ENCODE results near the gene CREB1. TPM values are rescaled to one million over a fixed set of nuclear protein-coding genes. Genes with fewer than 3 reads are reported as not detected.

CREB1 gene
- total and polyA plus RNA-seq, 2 donors (not counting 1 experiment from before 2014, with no cell fraction given), result 42.5 to 156 TPM

DNA sequence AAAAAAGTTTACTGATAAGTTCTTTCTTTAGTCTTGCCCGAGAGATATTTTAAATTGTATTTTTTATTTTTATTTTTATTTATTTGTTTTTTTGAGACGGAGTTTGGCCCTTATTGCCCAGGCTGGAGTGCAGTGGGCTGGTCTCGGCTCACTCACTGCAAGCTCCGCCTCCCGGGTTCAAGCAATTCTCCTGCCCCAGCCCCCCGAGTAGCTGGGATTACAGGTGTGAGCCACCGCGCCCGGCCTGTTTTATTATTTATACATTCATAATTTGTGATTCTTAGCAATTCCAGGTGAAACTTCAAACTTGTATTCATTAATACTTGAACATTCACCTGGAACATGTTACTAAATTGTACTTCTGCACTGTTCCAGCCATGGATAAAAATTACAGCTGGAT lies 2.9 kb downstream of the CREB1 start:
- peak overlapping the region; percentile 88 for H3K4me2 ChIP-seq (replicated peaks; ENCODE audit: low read depth, low read length, poor library complexity, severe bottlenecking)
- H3K36me3 ChIP-seq (replicated peaks in 1 of 2; ENCODE audit: control extremely low read depth in 1 of 2, control insufficient read depth in 1 of 2, extremely low read depth in 1 of 2, insufficient read depth in 2 of 2, low read length in 1 of 2), result peaks cover 1 to 6% of the 10 kb centered on the region in 2 experiments
- no peak for DNase-seq
- Mint-ChIP-seq H3K9me3 (ENCODE audit: insufficient read depth) (no peaks in the 10 kb centered on the region), H3K27ac (peak overlapping the region; percentile 98), H3K4me1 (peaks cover 61% of the 10 kb centered on the region), H3K4me3 (peak overlapping the region; percentile 45), H3K27me3 (no peaks in the 10 kb centered on the region)
- ChIA-PET POLR2A (interaction anchor here (0.7 to 1.1 kb wide), 2 partner anchors 365 to 367 kb away, joined by 3 read pairs; partner anchors contain the start of gene KLF7), CTCF (interaction anchor here (0.8 to 1.3 kb wide), 6 partner anchors 24 to 389 kb away, joined by 3 to 7 read pairs (median 4); no protein-coding TSS in a partner anchor)
- intact Hi-C loops (cut with micrococcal nuclease), result loop anchor here (5.0 to 10.0 kb wide), 2 partner anchors 35 to 492 kb away; partner anchors contain the start of gene PLEKHM3
- WGBS (ENCODE audit: insufficient coverage), result 100% methylated on average over 2 of the region's 9 CpGs
- H3K79me2 ChIP-seq (ENCODE audit: control insufficient read depth, insufficient read depth, low read length), result peaks cover 88% of the 10 kb centered on the region
- no peak overlapping the region for H3K4me3 ChIP-seq (ENCODE audit: control extremely low read depth in 1 of 5, extremely low read depth in 1 of 5, insufficient read depth in 1 of 5, low read depth in 2 of 5, low read length in 4 of 5)
- H4K20me1 ChIP-seq (ENCODE audit: control insufficient read depth, insufficient read depth, low read length, poor library complexity, severe bottlenecking), result peaks cover 28% of the 10 kb centered on the region
- peaks cover 58 to 70% of the 10 kb centered on the region in 2 donors for H3K4me1 ChIP-seq (ENCODE audit: control insufficient read depth in 2 of 2, insufficient read depth in 2 of 2, low read length in 2 of 2)
- H3K9ac ChIP-seq (ENCODE audit: low read length), result no peak overlapping the region
- no peaks in the 10 kb centered on the region for H3K27me3 ChIP-seq (replicated peaks in 1 of 4; ENCODE audit: control extremely low read depth in 1 of 4, control insufficient read depth in 3 of 4, insufficient read depth in 4 of 4, low read length in 3 of 4)
- ATAC-seq (ENCODE audit: low read depth), result no peak
- H3K27ac ChIP-seq (ENCODE audit: low read length in 2 of 2), result peak overlapping the region; percentile 36 to 83
- no peak overlapping the region for H2AFZ ChIP-seq (ENCODE audit: insufficient read depth, low read depth, low read length, poor library complexity, severe bottlenecking)
- TF ChIP-seq, protein P1, sequence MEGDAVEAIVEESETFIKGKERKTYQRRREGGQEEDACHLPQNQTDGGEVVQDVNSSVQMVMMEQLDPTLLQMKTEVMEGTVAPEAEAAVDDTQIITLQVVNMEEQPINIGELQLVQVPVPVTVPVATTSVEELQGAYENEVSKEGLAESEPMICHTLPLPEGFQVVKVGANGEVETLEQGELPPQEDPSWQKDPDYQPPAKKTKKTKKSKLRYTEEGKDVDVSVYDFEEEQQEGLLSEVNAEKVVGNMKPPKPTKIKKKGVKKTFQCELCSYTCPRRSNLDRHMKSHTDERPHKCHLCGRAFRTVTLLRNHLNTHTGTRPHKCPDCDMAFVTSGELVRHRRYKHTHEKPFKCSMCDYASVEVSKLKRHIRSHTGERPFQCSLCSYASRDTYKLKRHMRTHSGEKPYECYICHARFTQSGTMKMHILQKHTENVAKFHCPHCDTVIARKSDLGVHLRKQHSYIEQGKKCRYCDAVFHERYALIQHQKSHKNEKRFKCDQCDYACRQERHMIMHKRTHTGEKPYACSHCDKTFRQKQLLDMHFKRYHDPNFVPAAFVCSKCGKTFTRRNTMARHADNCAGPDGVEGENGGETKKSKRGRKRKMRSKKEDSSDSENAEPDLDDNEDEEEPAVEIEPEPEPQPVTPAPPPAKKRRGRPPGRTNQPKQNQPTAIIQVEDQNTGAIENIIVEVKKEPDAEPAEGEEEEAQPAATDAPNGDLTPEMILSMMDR (IDR thresholded peaks at IDR 0.05), result no peak
- TF ChIP-seq EZH2 (IDR thresholded peaks at IDR 0.05; ENCODE audit: borderline replicate concordance, insufficient read depth, low read depth, low read length, poor library complexity, severe bottlenecking), result no peak
- H3K9me3 ChIP-seq (ENCODE audit: control extremely low read depth in 1 of 3, control insufficient read depth in 2 of 3, insufficient read depth in 1 of 3, low read length in 2 of 3), result no peaks in the 10 kb centered on the region

DNA sequence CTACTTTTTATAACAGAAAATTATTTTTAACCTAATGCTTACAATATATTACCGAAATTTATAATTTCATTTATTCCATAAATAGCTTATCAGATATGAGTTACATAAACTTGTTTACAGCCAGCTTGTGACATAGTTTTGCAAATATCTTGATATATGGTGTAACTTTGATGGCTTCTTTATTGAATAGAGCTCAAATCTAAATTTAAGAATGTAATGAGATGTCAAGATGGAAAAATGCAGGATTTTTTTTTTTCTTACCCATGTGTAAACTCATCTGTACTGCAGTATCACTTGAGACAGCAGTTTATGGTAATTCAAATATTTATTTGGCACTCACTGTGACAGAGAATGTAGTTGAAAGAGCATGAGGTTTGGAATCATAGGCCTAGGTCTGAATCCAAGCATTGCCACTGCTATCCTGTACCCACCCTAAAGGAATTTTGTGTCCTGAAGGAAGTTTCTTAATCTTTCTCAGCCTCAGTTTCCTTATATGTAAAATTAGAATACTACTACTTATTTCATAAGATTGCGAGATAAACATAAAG lies 3.8 kb downstream of the CREB1 start:
- Histone ChIP-seq H3K79me2 (ENCODE audit: control insufficient read depth, insufficient read depth, low read length) (peaks cover 88% of the 10 kb centered on the region), H3K9me3 (ENCODE audit: control extremely low read depth in 1 of 3, control insufficient read depth in 2 of 3, insufficient read depth in 1 of 3, low read length in 2 of 3) (no peaks in the 10 kb centered on the region), H3K4me1 (ENCODE audit: control insufficient read depth in 2 of 2, insufficient read depth in 2 of 2, low read length in 2 of 2) (peaks cover 58 to 64% of the 10 kb centered on the region in 2 donors), H3K9ac (ENCODE audit: low read length) (no peak overlapping the region), H3K27ac (ENCODE audit: low read length in 2 of 2) (peak overlapping the region; percentile 49 to 83), H3K4me3 (ENCODE audit: control extremely low read depth in 1 of 5, extremely low read depth in 1 of 5, insufficient read depth in 1 of 5, low read depth in 2 of 5, low read length in 4 of 5) (peak overlapping the region in 1 of 5 experiments; percentile 10), H4K20me1 (ENCODE audit: control insufficient read depth, insufficient read depth, low read length, poor library complexity, severe bottlenecking) (peaks cover 37% of the 10 kb centered on the region), H3K27me3 (replicated peaks in 1 of 4; ENCODE audit: control extremely low read depth in 1 of 4, control insufficient read depth in 3 of 4, insufficient read depth in 4 of 4, low read length in 3 of 4) (no peaks in the 10 kb centered on the region), H3K36me3 (replicated peaks in 1 of 2; ENCODE audit: control extremely low read depth in 1 of 2, control insufficient read depth in 1 of 2, extremely low read depth in 1 of 2, insufficient read depth in 2 of 2, low read length in 1 of 2) (peaks cover 1 to 9% of the 10 kb centered on the region in 2 experiments), H3K4me2 (replicated peaks; ENCODE audit: low read depth, low read length, poor library complexity, severe bottlenecking) (peak overlapping the region; percentile 45), H2AFZ (ENCODE audit: insufficient read depth, low read depth, low read length, poor library complexity, severe bottlenecking) (no peak overlapping the region)
- Mint-ChIP-seq H3K27ac (peak overlapping the region; percentile 61), H3K9me3 (ENCODE audit: insufficient read depth) (no peaks in the 10 kb centered on the region), H3K4me3 (peak overlapping the region; percentile 45), H3K4me1 (peaks cover 59% of the 10 kb centered on the region), H3K27me3 (no peaks in the 10 kb centered on the region)
- POLR2A ChIA-PET, result interaction anchor here (0.9 to 1.1 kb wide), 2 partner anchors 9 to 367 kb away, joined by 3 read pairs; partner anchors contain the start of gene KLF7
- intact Hi-C loops (cut with micrococcal nuclease), result loop anchor here (2.0 to 10.0 kb wide), 3 partner anchors 15 to 491 kb away; partner anchors contain the start of gene PLEKHM3
- CTCF ChIA-PET, result interaction anchor here (0.6 to 1.3 kb wide), 11 partner anchors 13 to 390 kb away, joined by 3 to 7 read pairs (median 3); partner anchors contain the start of genes FZD5 and METTL21A
- no CpG with 5 or more reads among the region's 2 CpGs for WGBS (ENCODE audit: insufficient coverage)
- ATAC-seq (ENCODE audit: low read depth) (no peak), DNase-seq (no peak)
- no peak for TF ChIP-seq EZH2 (IDR thresholded peaks at IDR 0.05; ENCODE audit: borderline replicate concordance, insufficient read depth, low read depth, low read length, poor library complexity, severe bottlenecking)
- TF ChIP-seq, protein P1 (IDR thresholded peaks at IDR 0.05), result no peak

Data from B cell (primary cell).